Mesenchymal stem cell (in vitro differentiated cells and primary cell): Measurements from ENCODE around the gene UBE2J1.
"Not testable (repeated sequence)": the region's sequence is repeated elsewhere in the genome, so short reads cannot be mapped to it uniquely, and the experiment has no call there.

Experiments
- DNase-seq: peaks from one replicate; pipeline ENCODE4 v3.0.0-alpha.2; 2013
- H2AFZ ChIP-seq: one replicate; pipeline ENCODE4 v1.6.1; 2013; ENCODE audit warnings: low read depth, mild to moderate bottlenecking, control low read depth, inconsistent platforms, low read length, moderate library complexity
- H2AK5ac ChIP-seq: 2 replicates; pipeline ENCODE4 v1.6.1; 2013; ENCODE audit warnings: low read length, moderate library complexity, mild to moderate bottlenecking, inconsistent platforms; ENCODE audit not compliant: severe bottlenecking
- H2BK120ac ChIP-seq: one replicate; pipeline ENCODE4 v1.6.1; 2013; ENCODE audit warnings: low read depth, mild to moderate bottlenecking, inconsistent platforms, low read length, moderate library complexity
- H2BK12ac ChIP-seq, 2 experiments: one replicate each; pipeline ENCODE4 v1.6.1; 2013; ENCODE audit warnings: inconsistent platforms in 2 of 2, low read length in 2 of 2, mild to moderate bottlenecking in 2 of 2, moderate library complexity in 2 of 2, control low read depth in 1 of 2
- H2BK15ac ChIP-seq: one replicate; pipeline ENCODE4 v1.6.1; 2013; ENCODE audit warnings: mild to moderate bottlenecking, low read depth, inconsistent platforms; ENCODE audit not compliant: poor library complexity, severe bottlenecking
- H2BK5ac ChIP-seq: 2 replicates; pipeline ENCODE4 v1.6.1; 2013; ENCODE audit warnings: low read depth, mild to moderate bottlenecking, low read length, control low read depth, inconsistent platforms; ENCODE audit not compliant: poor library complexity, severe bottlenecking
- H3K14ac ChIP-seq, 2 experiments: one replicate each; pipeline ENCODE4 v1.6.1; 2013; ENCODE audit warnings: inconsistent platforms in 2 of 2, low read length in 2 of 2, control low read depth in 1 of 2, mild to moderate bottlenecking in 1 of 2, moderate library complexity in 1 of 2
- H3K18ac ChIP-seq, 2 experiments: one replicate each; pipeline ENCODE4 v1.6.1; 2013; ENCODE audit warnings: inconsistent platforms in 2 of 2, low read length in 2 of 2, control low read depth in 1 of 2, low read depth in 1 of 2, mild to moderate bottlenecking in 1 of 2
- H3K23ac ChIP-seq, 2 experiments: one replicate each; pipeline ENCODE4 v1.6.1; 2013; ENCODE audit warnings: inconsistent platforms in 2 of 2, low read length in 2 of 2, mild to moderate bottlenecking in 2 of 2, moderate library complexity in 2 of 2, control low read depth in 1 of 2
- H3K27ac ChIP-seq: 2 replicates; pipeline ENCODE4 v1.5.1; 2013; ENCODE audit warnings: mild to moderate bottlenecking, moderate library complexity, low read length, control low read depth, inconsistent platforms; ENCODE audit not compliant: poor library complexity, severe bottlenecking
- H3K27me3 ChIP-seq, 2 experiments: 2 replicates each; pipeline versions ENCODE4 v1.6.1 to v1.7.0; 2013; ENCODE audit warnings: low read length in 2 of 2, mild to moderate bottlenecking in 2 of 2, moderate library complexity in 2 of 2, control low read depth in 1 of 2, inconsistent platforms in 1 of 2; ENCODE audit not compliant: control insufficient read depth in 1 of 2, insufficient read depth in 1 of 2
- H3K36me3 ChIP-seq, 2 experiments: 2 replicates each; pipeline versions ENCODE4 v1.6.1 to v1.7.0; 2013; ENCODE audit warnings: low read length in 2 of 2, control low read depth in 1 of 2, inconsistent platforms in 1 of 2, low read depth in 1 of 2, mild to moderate bottlenecking in 1 of 2; ENCODE audit not compliant: insufficient read depth in 2 of 2, control insufficient read depth in 1 of 2
- H3K4ac ChIP-seq, 2 experiments: one replicate each; pipeline ENCODE4 v1.6.1; 2013; ENCODE audit warnings: inconsistent platforms in 2 of 2, low read length in 2 of 2, mild to moderate bottlenecking in 2 of 2, moderate library complexity in 2 of 2, control low read depth in 1 of 2, low read depth in 1 of 2
- H3K4me1 ChIP-seq: 2 replicates; pipeline ENCODE4 v1.6.1; 2013; ENCODE audit warnings: low read depth, low read length, control low read depth; ENCODE audit not compliant: control insufficient read depth, insufficient read depth
- H3K4me2 ChIP-seq: 2 replicates; pipeline ENCODE4 v1.6.1; 2013; ENCODE audit warnings: low read length, mild to moderate bottlenecking, inconsistent platforms; ENCODE audit not compliant: poor library complexity, severe bottlenecking
- H3K4me3 ChIP-seq, 2 experiments: 2 replicates each; pipeline versions ENCODE4 v1.5.1 to v1.7.0; 2013; ENCODE audit warnings: low read length in 2 of 2, mild to moderate bottlenecking in 2 of 2, control low read depth in 1 of 2, low read depth in 1 of 2; ENCODE audit not compliant: insufficient read depth in 1 of 2
- H3K79me1 ChIP-seq: replicated peaks from 2 replicates; pipeline ENCODE4 v1.6.1; 2013; ENCODE audit warnings: mild to moderate bottlenecking, control low read depth, low read length, inconsistent platforms; ENCODE audit not compliant: poor library complexity, severe bottlenecking
- H3K9ac ChIP-seq: 2 replicates; pipeline ENCODE4 v1.7.0; 2013; ENCODE audit warnings: mild to moderate bottlenecking, low read length, moderate library complexity
- H3K9me3 ChIP-seq: 2 replicates; pipeline ENCODE4 v1.7.0; 2013; ENCODE audit warnings: mild to moderate bottlenecking, low read length; ENCODE audit not compliant: control insufficient read depth
- H4K8ac ChIP-seq: one replicate; pipeline ENCODE4 v1.6.1; 2013; ENCODE audit warnings: inconsistent platforms, mild to moderate bottlenecking, low read length, moderate library complexity
- H4K91ac ChIP-seq: one replicate; pipeline ENCODE4 v1.6.1; 2013; ENCODE audit warnings: mild to moderate bottlenecking, low read length, inconsistent platforms
- WGBS: methylation state at CpG from one replicate; pipeline ENCODE4 v1.1.7; 2013; ENCODE audit warnings: mixed read lengths; 5-methylcytosine and 5-hydroxymethylcytosine counted together

Gene UBE2J1

DNA sequence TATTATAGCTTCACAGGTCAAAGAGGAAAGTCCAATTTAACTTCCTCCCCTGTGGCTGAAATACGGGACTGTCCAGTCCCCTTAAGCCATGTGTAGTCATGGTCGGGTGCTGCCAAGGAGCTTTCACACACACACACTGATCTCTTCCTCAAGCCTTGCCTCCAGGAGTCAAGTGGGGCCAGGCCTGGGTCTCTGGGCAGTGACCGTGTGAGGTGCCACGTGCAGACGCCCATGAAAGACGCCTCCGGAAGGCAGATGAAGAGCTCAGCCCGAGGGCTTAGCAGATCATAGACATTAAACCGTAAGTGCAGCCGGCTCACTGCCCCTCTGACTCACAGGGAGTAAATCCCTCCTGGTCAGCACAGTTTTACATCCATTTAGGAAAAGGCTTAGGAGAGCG, 41.6 kb downstream of the UBE2J1 start:
- Histone ChIP-seq H3K4me2 (no peak overlapping the region), H3K4me1 (peaks cover 12% of the 10 kb centered on the region), H2BK12ac (no peak overlapping the region), H3K79me1 (no peaks in the 10 kb centered on the region), H4K8ac (no peak overlapping the region), H3K36me3 (peaks cover 0 to 7% of the 10 kb centered on the region in 2 experiments), H3K4me3 (no peak overlapping the region), H3K27ac (no peak overlapping the region), H3K9me3 (no peaks in the 10 kb centered on the region), H2BK5ac (no peak overlapping the region), H3K14ac (no peak overlapping the region), H3K27me3 (peaks cover 24 to 28% of the 10 kb centered on the region in 2 experiments), H4K91ac (no peak overlapping the region), H2AFZ (no peak overlapping the region), H2BK15ac (no peak overlapping the region), H3K4ac (no peak overlapping the region), H3K18ac (peak overlapping the region in 1 of 2 experiments; percentile 54), H2BK120ac (no peak overlapping the region), H3K23ac (no peak overlapping the region), H3K9ac (no peak overlapping the region), H2AK5ac (no peak overlapping the region)
- peak; percentile 74 for DNase-seq
- WGBS, result 41% methylated on average over 11 of the region's 11 CpGs

DNA sequence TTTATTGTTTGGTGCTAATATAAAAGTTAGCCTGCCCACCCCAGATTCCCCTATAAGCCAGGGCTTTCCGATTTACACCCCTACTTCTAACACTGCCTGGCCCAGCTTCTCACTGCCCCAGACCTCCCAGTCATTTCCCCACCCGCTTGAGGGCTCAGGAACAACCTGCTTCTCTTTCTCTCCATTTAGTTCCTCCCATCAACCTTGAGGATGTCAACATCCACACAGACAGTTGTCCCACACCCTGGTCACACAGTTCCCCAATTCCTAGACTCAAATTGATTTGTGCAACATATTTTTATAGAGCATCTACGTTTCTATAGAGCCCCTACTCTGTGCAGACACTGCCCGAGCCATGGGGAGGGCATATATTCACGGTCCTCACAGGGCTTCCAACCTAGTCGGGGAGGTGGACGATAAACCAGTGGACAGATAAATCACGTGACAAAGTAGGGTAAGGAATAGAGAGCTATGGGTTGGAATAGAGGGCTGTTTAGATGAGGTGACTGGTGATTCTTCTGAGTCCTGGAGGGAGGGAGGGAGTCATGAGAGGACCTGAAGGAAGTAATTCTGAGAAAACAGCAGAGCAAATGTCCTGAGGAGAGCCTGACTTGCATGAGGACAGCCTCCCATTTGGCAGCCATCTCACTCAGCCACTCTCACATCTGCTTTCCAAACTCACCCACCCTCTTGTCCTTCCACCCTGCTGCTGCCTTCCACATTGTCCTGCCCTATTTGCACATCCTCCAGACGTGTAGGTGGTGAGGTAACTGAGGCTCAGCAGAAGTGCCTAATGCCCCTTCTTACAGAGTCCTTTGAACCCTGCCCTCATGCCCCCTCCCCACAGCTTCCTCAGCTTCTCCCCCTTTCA, 43.8 kb downstream of the UBE2J1 start:
- no peak overlapping the region for H3K23ac ChIP-seq
- peaks cover 12% of the 10 kb centered on the region for H3K4me1 ChIP-seq
- no peak overlapping the region for H2BK120ac ChIP-seq
- no peak overlapping the region for H3K18ac ChIP-seq
- H3K9ac ChIP-seq, result no peak overlapping the region
- no peaks in the 10 kb centered on the region for H3K36me3 ChIP-seq
- no peak overlapping the region for H4K8ac ChIP-seq
- no peak overlapping the region for H3K4me3 ChIP-seq
- no peak for DNase-seq
- no peak overlapping the region for H3K14ac ChIP-seq
- no peaks in the 10 kb centered on the region for H3K79me1 ChIP-seq
- H2BK12ac ChIP-seq, result no peak overlapping the region
- no peak overlapping the region for H2AFZ ChIP-seq
- no peak overlapping the region for H2AK5ac ChIP-seq
- peaks cover 2% of the 10 kb centered on the region for H3K9me3 ChIP-seq
- H2BK15ac ChIP-seq, result no peak overlapping the region
- H3K27me3 ChIP-seq, result peaks cover 24 to 41% of the 10 kb centered on the region in 2 experiments
- no peak overlapping the region for H3K4ac ChIP-seq
- no peak overlapping the region for H3K27ac ChIP-seq
- no peak overlapping the region for H2BK5ac ChIP-seq
- WGBS, result 79% methylated on average over 9 of the region's 9 CpGs
- H3K4me2 ChIP-seq, result no peak overlapping the region
- no peak overlapping the region for H4K91ac ChIP-seq

DNA sequence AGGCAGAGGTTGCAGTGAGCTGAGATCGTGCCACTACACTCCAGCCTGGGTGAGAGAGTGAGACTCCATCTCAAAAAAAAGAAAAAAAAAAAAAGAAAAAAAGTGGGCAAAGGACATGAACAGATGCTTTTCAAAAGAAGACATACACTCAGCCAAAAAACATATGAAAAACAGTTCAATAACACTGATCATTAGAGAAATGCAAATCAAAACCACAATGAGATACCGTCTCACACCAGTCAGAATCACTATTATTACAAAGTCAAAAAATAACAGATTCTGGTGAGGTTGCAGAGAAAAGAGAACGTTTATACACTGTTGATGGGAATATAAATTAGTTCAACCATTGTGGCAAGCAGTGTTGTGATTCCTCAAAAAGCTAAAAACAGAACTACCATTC, 48.0 kb downstream of the UBE2J1 start:
- H3K36me3 ChIP-seq, H2AK5ac ChIP-seq, H4K8ac ChIP-seq, H3K23ac ChIP-seq, H3K4me3 ChIP-seq, H3K18ac ChIP-seq, H2BK12ac ChIP-seq, H3K27ac ChIP-seq, H3K79me1 ChIP-seq, H3K4ac ChIP-seq, H2BK5ac ChIP-seq, H3K9me3 ChIP-seq, H2BK15ac ChIP-seq, H3K14ac ChIP-seq, H3K4me1 ChIP-seq, H4K91ac ChIP-seq, H3K9ac ChIP-seq, H2AFZ ChIP-seq, H3K4me2 ChIP-seq, DNase-seq, H2BK120ac ChIP-seq: not testable (repeated sequence)
- peaks cover 35 to 68% of the 10 kb centered on the region in 2 experiments for H3K27me3 ChIP-seq
- no CpG with 5 or more reads among the region's 3 CpGs for WGBS

DNA sequence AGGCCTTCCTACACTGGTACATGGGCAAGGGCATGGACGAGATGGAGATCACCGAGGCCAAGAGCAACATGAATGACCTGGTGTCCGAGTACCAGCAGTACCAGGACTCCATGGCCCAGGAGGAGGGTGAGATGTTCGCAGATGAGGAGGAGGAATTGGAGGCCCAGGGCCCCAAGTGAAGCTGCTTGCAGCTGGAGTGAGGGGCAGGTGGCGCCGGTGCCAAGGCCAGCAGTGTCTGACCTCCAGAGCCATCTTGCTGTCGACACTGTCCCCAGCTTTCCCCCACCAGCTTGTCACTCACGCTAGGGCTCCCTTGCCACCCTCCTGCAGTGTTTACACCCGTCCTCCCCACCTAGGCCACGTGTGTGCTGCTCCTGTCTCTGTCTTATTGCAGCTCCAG, 49.6 kb downstream of the UBE2J1 start:
- Histone ChIP-seq H4K91ac (peak overlapping the region; percentile 72), H3K9ac (no peak overlapping the region), H4K8ac (no peak overlapping the region), H2BK15ac (no peak overlapping the region), H3K4me2 (no peak overlapping the region), H2BK120ac (no peak overlapping the region), H2AK5ac (no peak overlapping the region), H2BK5ac (no peak overlapping the region), H3K9me3 (peaks cover 7% of the 10 kb centered on the region), H2AFZ (no peak overlapping the region), H3K4me3 (no peak overlapping the region), H3K18ac (no peak overlapping the region), H3K23ac (no peak overlapping the region), H3K4me1 (peaks cover 5% of the 10 kb centered on the region), H3K27me3 (peaks cover 26 to 61% of the 10 kb centered on the region in 2 experiments), H3K36me3 (no peaks in the 10 kb centered on the region), H3K14ac (no peak overlapping the region), H3K79me1 (no peaks in the 10 kb centered on the region), H3K27ac (no peak overlapping the region), H2BK12ac (no peak overlapping the region), H3K4ac (no peak overlapping the region)
- 95% methylated on average over 7 of the region's 10 CpGs for WGBS
- no peak for DNase-seq
